Hepatocyte (in vitro differentiated cells): Measurements from ENCODE around the gene OR1N1. TPM values are rescaled to one million over a fixed set of nuclear protein-coding genes. Genes with fewer than 3 reads are reported as not detected.

Experiments
- DNase-seq: peaks from one replicate; pipeline ENCODE4 v3.0.0-alpha.2; 2016; ENCODE audit warnings: low spot score
- H2AFZ ChIP-seq: fragments of 200-600 bp; sonication (generic); 2 replicates; pipeline ENCODE4 v1.6.0; 2016; ENCODE audit warnings: antibody characterized with exemption, mild to moderate bottlenecking
- H3K27ac ChIP-seq: fragments of 200-600 bp; sonication (generic); 2 replicates; pipeline ENCODE4 v1.5.1; 2016; ENCODE audit warnings: mild to moderate bottlenecking
- H3K27me3 ChIP-seq: fragments of 200-600 bp; sonication (generic); 2 replicates; pipeline ENCODE4 v1.6.1; 2016
- H3K36me3 ChIP-seq: fragments of 200-600 bp; sonication (generic); replicated peaks from 2 replicates; pipeline ENCODE4 v1.5.1; 2016; ENCODE audit warnings: low read depth; ENCODE audit not compliant: insufficient read depth
- H3K4me1 ChIP-seq: fragments of 200-600 bp; sonication (generic); 2 replicates; pipeline ENCODE4 v1.5.1; 2016; ENCODE audit warnings: mild to moderate bottlenecking, moderate library complexity; ENCODE audit not compliant: insufficient read depth
- H3K4me2 ChIP-seq: fragments of 200-600 bp; sonication (generic); 2 replicates; pipeline ENCODE4 v1.6.0; 2016
- H3K4me3 ChIP-seq: fragments of 200-600 bp; sonication (generic); 2 replicates; pipeline ENCODE4 v1.5.1; 2016; ENCODE audit warnings: mild to moderate bottlenecking
- H3K79me2 ChIP-seq: fragments of 200-600 bp; sonication (generic); 2 replicates; pipeline ENCODE4 v1.6.0; 2017; ENCODE audit warnings: mild to moderate bottlenecking
- H3K9me2 ChIP-seq: fragments of 200-600 bp; sonication (generic); replicated peaks from 2 replicates; pipeline ENCODE4 v1.6.0; 2017; ENCODE audit warnings: mild to moderate bottlenecking; ENCODE audit not compliant: insufficient read depth
- H3K9me3 ChIP-seq: fragments of 200-600 bp; sonication (generic); 2 replicates; pipeline ENCODE4 v1.5.1; 2016; ENCODE audit warnings: low read depth, mild to moderate bottlenecking
- H4K20me1 ChIP-seq: fragments of 200-600 bp; sonication (generic); 2 replicates; pipeline ENCODE4 v1.6.0; 2016; ENCODE audit warnings: mild to moderate bottlenecking; ENCODE audit not compliant: insufficient read depth, poor library complexity, severe bottlenecking
- EZH2 ChIP-seq: fragments of 200-600 bp; sonication (generic); IDR thresholded peaks from 2 replicates; pipeline ENCODE4 v1.6.1; 2016; ENCODE audit warnings: antibody characterized with exemption, mild to moderate bottlenecking, borderline replicate concordance
- EZH2phosphoT487 ChIP-seq: fragments of 200-600 bp; sonication (generic); IDR thresholded peaks from one replicate; pipeline ENCODE4 v1.6.1; 2018; ENCODE audit warnings: antibody characterized with exemption, mild to moderate bottlenecking, low read depth, moderate library complexity; ENCODE audit not compliant: unreplicated experiment, severe bottlenecking
- WGBS: methylation state at CpG from one replicate; pipeline ENCODE4 v1.1.6; 2016; ENCODE audit warnings: low lambda C conversion rate; ENCODE audit errors: missing lambda C conversion rate; 5-methylcytosine and 5-hydroxymethylcytosine counted together
- polyA plus RNA-seq: library from polyadenylated mRNA; unstranded; fragments of >200 nt; fragmentation: Nextera tagmentation; extraction: Ambion mirVana; gene quantifications from 2 replicates; pipeline ENCODE4 v1.2.1, GENCODE V29; 2016
- total RNA-seq: library from RNA; depleted of rRNA; stranded (reverse); fragments of >200 nt; gene quantifications from 2 replicates; pipeline ENCODE4 v1.2.3, GENCODE V29; 2014
- TF ChIP-seq, protein P1 (sequence below): fragments of 200-600 bp; sonication (generic); IDR thresholded peaks from 2 replicates; pipeline ENCODE4 v1.5.1; 2016; ENCODE audit warnings: antibody characterized with exemption, mild to moderate bottlenecking; ENCODE audit not compliant: poor library complexity

The OR1N1 gene
- total and polyA plus RNA-seq, 2 experiments from 2014 or later, result not detected

DNA sequence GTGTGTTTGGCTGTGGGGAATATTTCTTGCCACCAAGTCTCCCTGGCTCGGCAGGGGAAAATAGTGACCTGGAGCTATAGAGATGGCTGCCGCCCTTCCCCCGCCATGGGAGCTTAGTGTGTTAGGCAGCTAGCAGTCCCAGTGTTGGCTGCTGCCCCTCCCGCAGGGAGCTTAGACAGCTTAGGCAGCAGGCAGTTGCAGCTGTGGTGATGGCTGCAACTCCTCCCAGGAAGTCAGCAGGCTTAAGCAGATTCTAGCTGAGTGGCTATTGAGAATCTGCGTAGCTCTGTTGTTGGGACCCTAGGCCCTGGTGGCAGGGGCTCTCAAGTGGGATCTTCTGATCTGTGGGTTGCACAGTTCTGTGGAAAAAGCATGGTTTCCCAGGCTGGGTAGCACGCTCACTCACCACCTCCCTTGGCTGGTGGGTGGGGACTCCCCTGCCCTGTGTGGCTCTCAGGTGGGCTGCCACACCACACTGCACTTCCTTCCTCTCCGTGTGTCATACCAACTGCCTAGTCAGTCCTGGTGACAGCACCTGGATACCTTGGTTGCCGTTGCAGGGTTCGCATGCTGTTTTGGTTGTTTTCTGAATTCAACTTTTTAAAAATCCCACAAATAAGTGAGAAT lies 35.2 kb upstream of the OR1N1 start:
- H2AFZ ChIP-seq, result no peak overlapping the region
- 74% methylated on average over 9 of the region's 9 CpGs for WGBS
- no peaks in the 10 kb centered on the region for H3K27me3 ChIP-seq
- DNase-seq, result no peak
- TF ChIP-seq EZH2phosphoT487 (no peak), EZH2 (no peak)
- TF ChIP-seq, protein P1, sequence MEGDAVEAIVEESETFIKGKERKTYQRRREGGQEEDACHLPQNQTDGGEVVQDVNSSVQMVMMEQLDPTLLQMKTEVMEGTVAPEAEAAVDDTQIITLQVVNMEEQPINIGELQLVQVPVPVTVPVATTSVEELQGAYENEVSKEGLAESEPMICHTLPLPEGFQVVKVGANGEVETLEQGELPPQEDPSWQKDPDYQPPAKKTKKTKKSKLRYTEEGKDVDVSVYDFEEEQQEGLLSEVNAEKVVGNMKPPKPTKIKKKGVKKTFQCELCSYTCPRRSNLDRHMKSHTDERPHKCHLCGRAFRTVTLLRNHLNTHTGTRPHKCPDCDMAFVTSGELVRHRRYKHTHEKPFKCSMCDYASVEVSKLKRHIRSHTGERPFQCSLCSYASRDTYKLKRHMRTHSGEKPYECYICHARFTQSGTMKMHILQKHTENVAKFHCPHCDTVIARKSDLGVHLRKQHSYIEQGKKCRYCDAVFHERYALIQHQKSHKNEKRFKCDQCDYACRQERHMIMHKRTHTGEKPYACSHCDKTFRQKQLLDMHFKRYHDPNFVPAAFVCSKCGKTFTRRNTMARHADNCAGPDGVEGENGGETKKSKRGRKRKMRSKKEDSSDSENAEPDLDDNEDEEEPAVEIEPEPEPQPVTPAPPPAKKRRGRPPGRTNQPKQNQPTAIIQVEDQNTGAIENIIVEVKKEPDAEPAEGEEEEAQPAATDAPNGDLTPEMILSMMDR, result no peak
- no peak overlapping the region for H3K4me3 ChIP-seq
- H3K79me2 ChIP-seq, result no peaks in the 10 kb centered on the region
- H3K9me2 ChIP-seq, result no peaks in the 10 kb centered on the region
- no peak overlapping the region for H3K27ac ChIP-seq
- H3K4me1 ChIP-seq, result no peaks in the 10 kb centered on the region
- H3K9me3 ChIP-seq, result no peaks in the 10 kb centered on the region
- H3K4me2 ChIP-seq, result no peak overlapping the region
- no peaks in the 10 kb centered on the region for H4K20me1 ChIP-seq
- no peaks in the 10 kb centered on the region for H3K36me3 ChIP-seq

DNA sequence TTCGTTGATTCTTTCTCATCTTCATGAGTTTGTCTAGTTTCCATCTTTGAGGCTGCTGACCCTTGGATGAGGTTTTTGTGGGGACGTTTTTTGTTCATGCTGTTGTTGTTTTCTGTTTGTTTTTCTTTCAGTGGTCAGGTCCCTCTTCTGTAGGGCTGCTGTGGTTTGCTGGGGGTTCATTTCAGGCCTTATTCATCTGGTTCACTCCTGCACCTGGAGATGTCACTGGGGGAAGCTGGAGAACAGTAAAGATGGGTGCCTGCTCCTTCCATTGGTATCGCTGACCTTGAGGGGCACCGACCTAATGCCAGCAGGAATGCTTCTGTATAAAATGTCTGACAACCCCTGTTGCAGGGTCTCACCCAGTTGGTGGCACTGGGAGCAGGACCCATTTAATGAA lies 34.4 kb upstream of the OR1N1 start:
- 62% methylated on average over 4 of the region's 4 CpGs for WGBS

DNA sequence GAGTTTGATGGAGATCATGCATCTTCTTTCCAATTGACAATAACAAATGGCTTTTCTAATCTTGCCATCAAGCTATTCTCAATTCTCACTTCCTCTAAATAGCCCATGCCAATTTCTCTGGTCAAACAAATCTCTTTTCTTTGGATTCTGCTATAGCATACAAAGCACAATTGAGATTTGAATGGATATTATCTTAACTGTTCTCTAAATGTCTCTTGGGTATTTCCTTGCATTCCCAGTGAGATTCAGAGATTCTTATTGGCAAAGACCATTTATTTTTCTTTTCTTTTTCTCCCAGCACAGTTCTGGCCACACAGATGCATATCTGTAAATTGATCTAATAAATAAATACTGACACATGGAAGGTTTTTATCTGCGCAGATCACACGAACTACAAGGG lies 25.7 kb upstream of the OR1N1 start, which contains the start of gene OR1N2:
OR1N2 (plus strand) TSS at position 301 of the 400 bp plus-strand sequence. CDS start 100 bp downstream, outside the sequence.
- Histone ChIP-seq H3K4me1 (no peaks in the 10 kb centered on the region), H3K9me2 (no peaks in the 10 kb centered on the region), H3K4me3 (no peak within 1 kb of the TSS), H3K4me2 (no peak within 1 kb of the TSS), H3K36me3 (no peaks in the 10 kb centered on the region), H3K79me2 (no peaks in the 10 kb centered on the region), H2AFZ (no peak within 1 kb of the TSS), H3K9me3 (no peaks in the 10 kb centered on the region), H3K27ac (no peak within 1 kb of the TSS), H4K20me1 (no peaks in the 10 kb centered on the region), H3K27me3 (no peaks in the 10 kb centered on the region)
- 77% methylated on average over 2 of the region's 2 CpGs for WGBS
- DNase-seq, result no peak
- no peak for TF ChIP-seq EZH2phosphoT487
- TF ChIP-seq, protein P1, result no peak
- no peak for TF ChIP-seq EZH2

More for the DNA sequence above, 34.4 kb upstream of the OR1N1 start:
- TF ChIP-seq, protein P1, result no peak
- no peak for TF ChIP-seq EZH2phosphoT487
- TF ChIP-seq EZH2, result no peak
- no peak overlapping the region for H3K4me3 ChIP-seq
- no peaks in the 10 kb centered on the region for H3K4me1 ChIP-seq
- H4K20me1 ChIP-seq, result no peaks in the 10 kb centered on the region
- H3K9me3 ChIP-seq, result no peaks in the 10 kb centered on the region
- no peak overlapping the region for H2AFZ ChIP-seq
- H3K79me2 ChIP-seq, result no peaks in the 10 kb centered on the region
- DNase-seq, result no peak
- H3K27ac ChIP-seq, result no peak overlapping the region
- no peaks in the 10 kb centered on the region for H3K27me3 ChIP-seq
- H3K36me3 ChIP-seq, result no peaks in the 10 kb centered on the region
- H3K9me2 ChIP-seq, result no peaks in the 10 kb centered on the region
- H3K4me2 ChIP-seq, result no peak overlapping the region
